Keratinocyte (primary cell): ENCODE data around the gene ID1. TPM values are rescaled to one million over a fixed set of nuclear protein-coding genes. Genes with fewer than 3 reads are reported as not detected.

Experiments
- DNase-seq: peaks from one replicate; pipeline ENCODE4 v3.0.0-alpha.2; 2011; ENCODE audit warnings: low read depth, missing footprints, low spot score
- FAIRE-seq: peaks from 2 replicates; lab custom pipeline; 2011; peaks lifted over from hg19 to GRCh38; lab: Jason Lieb, UNC
- H2AFZ ChIP-seq: 2 replicates; pipeline ENCODE4 v1.6.0; 2012; ENCODE audit warnings: low read length, control low read depth, inconsistent platforms; ENCODE audit not compliant: control insufficient read depth
- H3K27ac ChIP-seq: 2 replicates; pipeline ENCODE4 v1.5.1; 2011; ENCODE audit warnings: low read length; ENCODE audit not compliant: control insufficient read depth, insufficient read depth
- H3K27me3 ChIP-seq: 3 replicates; pipeline ENCODE4 v1.6.0; 2011; ENCODE audit warnings: low read length; ENCODE audit not compliant: control insufficient read depth, insufficient read depth; ENCODE audit errors: extremely low read depth
- H3K36me3 ChIP-seq, 2 experiments: 2 replicates in 1 of 2; 3 replicates in 1 of 2; pipeline ENCODE4 v1.5.1; 2011; ENCODE audit warnings: low read length in 2 of 2, mild to moderate bottlenecking in 1 of 2; ENCODE audit not compliant: control insufficient read depth in 2 of 2, insufficient read depth in 2 of 2; ENCODE audit errors: extremely low read depth in 1 of 2
- H3K4me1 ChIP-seq: 3 replicates; pipeline ENCODE4 v1.5.1; 2011; ENCODE audit warnings: low read length; ENCODE audit not compliant: control insufficient read depth, insufficient read depth; ENCODE audit errors: extremely low read depth
- H3K4me2 ChIP-seq: 3 replicates; pipeline ENCODE4 v1.6.0; 2011; ENCODE audit warnings: low read depth, low read length; ENCODE audit not compliant: control insufficient read depth, insufficient read depth; ENCODE audit errors: extremely low read depth
- H3K4me3 ChIP-seq, 3 experiments: fragments of 200-600 bp in 1 of 3; sonication (generic) in 1 of 3; 2 replicates in 2 of 3; 3 replicates in 1 of 3; pipeline ENCODE4 v1.5.1; 2011 to 2016; ENCODE audit warnings: low read length in 3 of 3, mild to moderate bottlenecking in 3 of 3, control low read depth in 2 of 3, inconsistent platforms in 1 of 3, low read depth in 1 of 3, mixed read lengths in 1 of 3, mixed run types in 1 of 3, moderate library complexity in 1 of 3; ENCODE audit not compliant: control insufficient read depth in 2 of 3, insufficient read depth in 2 of 3; ENCODE audit errors: extremely low read depth in 1 of 3
- H3K79me2 ChIP-seq: 2 replicates; pipeline ENCODE4 v1.6.0; 2012; ENCODE audit warnings: low read length; ENCODE audit not compliant: control insufficient read depth, insufficient read depth
- H3K9ac ChIP-seq: 3 replicates; pipeline ENCODE4 v1.6.0; 2011; ENCODE audit warnings: low read length; ENCODE audit not compliant: control insufficient read depth, insufficient read depth; ENCODE audit errors: extremely low read depth
- H3K9me1 ChIP-seq: 3 replicates; pipeline ENCODE4 v1.6.0; 2011; ENCODE audit warnings: low read length; ENCODE audit not compliant: control insufficient read depth, insufficient read depth; ENCODE audit errors: extremely low read depth
- H3K9me3 ChIP-seq: 2 replicates; pipeline ENCODE4 v1.5.1; 2012; ENCODE audit warnings: low read depth, low read length; ENCODE audit not compliant: control insufficient read depth
- H4K20me1 ChIP-seq: 3 replicates; pipeline ENCODE4 v1.6.0; 2011; ENCODE audit warnings: low read length; ENCODE audit not compliant: control insufficient read depth, insufficient read depth; ENCODE audit errors: extremely low read depth
- CTCF ChIP-seq, 3 experiments: IDR thresholded peaks in 1 of 3; conservative IDR thresholded peaks in 1 of 3; optimal IDR thresholded peaks in 1 of 3; 2 replicates in 2 of 3; 3 replicates in 1 of 3; pipeline versions ENCODE3 to v1.5.1; 2011; ENCODE audit warnings: low read length in 3 of 3, mild to moderate bottlenecking in 3 of 3, moderate library complexity in 2 of 3, control low read depth in 1 of 3, inconsistent platforms in 1 of 3; ENCODE audit not compliant: insufficient read depth in 2 of 3; ENCODE audit errors: extremely low read depth in 1 of 3
- EZH2 ChIP-seq: IDR thresholded peaks from one replicate; pipeline ENCODE4 v1.6.1; 2012; ENCODE audit warnings: inconsistent platforms, mild to moderate bottlenecking, low read length, moderate library complexity
- dilution Hi-C: fragments of 300-500 bp; cut with MboI; formaldehyde crosslinking; loops from one replicate; pipeline ENCODE4 v1.7.0; 2020; ENCODE audit warnings: low sequenced_read_pairs; ENCODE audit not compliant: extremely low pct_ligation_motif_present
- polyA plus RNA-seq, 5 experiments: library from polyadenylated mRNA; depleted of rRNA in 3 of 5; stranded (reverse) in 3 of 5; stranded (forward) in 1 of 5; unstranded in 1 of 5; fragments of >200 nt; gene quantifications; 1 replicate in 1 of 5; 2 replicates in 3 of 5; 3 replicates in 1 of 5; pipeline versions ENCODE4 v1.2.1 to v1.2.3, GENCODE V29; 2011 to 2012; ENCODE audit warnings: missing spikeins in 2 of 5, low read depth in 1 of 5, low replicate concordance in 1 of 5
- small RNA-seq, 3 experiments: library from RNA; depleted of rRNA; stranded (forward); fragments of <200 nt; gene quantifications; one replicate each; pipeline ENCODE3, GENCODE V24; 2012; ENCODE audit warnings: low read depth in 3 of 3, low replicate concordance in 1 of 3; ENCODE audit not compliant: insufficient read length in 3 of 3

ID1 gene
- polyA plus RNA-seq, 1 donor (not counting 4 experiments of a cell fraction or from before 2014, with no cell fraction given) = 24.4 TPM

- Histone ChIP-seq H3K4me1 (no peaks in the 10 kb centered on the region), H4K20me1 (no peaks in the 10 kb centered on the region), H3K9me1 (no peaks in the 10 kb centered on the region), H3K9ac (no peak overlapping the region), H3K36me3 (no peaks in the 10 kb centered on the region), H3K4me2 (no peak overlapping the region), H3K79me2 (no peaks in the 10 kb centered on the region), H3K27ac (no peak overlapping the region), H2AFZ (no peak overlapping the region), H3K27me3 (no peaks in the 10 kb centered on the region), H3K4me3 (no peak overlapping the region), H3K9me3 (no peaks in the 10 kb centered on the region)
- no peak for DNase-seq
- dilution Hi-C loops = no loop called here
- FAIRE-seq = no peak
- TF ChIP-seq EZH2 (no peak), CTCF (optimal IDR thresholded peaks at IDR 0.05 in 1 of 3, IDR thresholded peaks at IDR 0.05 in 1 of 3, conservative IDR thresholded peaks at IDR 0.05 in 1 of 3; ENCODE audit: extremely low read depth in 1 of 3, insufficient read depth in 2 of 3, low read length in 3 of 3) (no peak)
Measured at GRCh38 chr20:31653561-31653960, 48.5 kb downstream of the ID1 start.

GRCh38 chr20:31654534-31654933, 49.4 kb downstream of the ID1 start:
- no peak for DNase-seq
- Histone ChIP-seq H2AFZ (no peak overlapping the region), H3K9me3 (no peaks in the 10 kb centered on the region), H3K79me2 (no peaks in the 10 kb centered on the region), H4K20me1 (no peaks in the 10 kb centered on the region), H3K27ac (no peak overlapping the region), H3K4me3 (no peak overlapping the region), H3K9me1 (no peaks in the 10 kb centered on the region), H3K4me2 (no peak overlapping the region), H3K9ac (no peak overlapping the region), H3K27me3 (no peaks in the 10 kb centered on the region), H3K4me1 (no peaks in the 10 kb centered on the region), H3K36me3 (no peaks in the 10 kb centered on the region)
- no peak for TF ChIP-seq EZH2
- TF ChIP-seq CTCF (optimal IDR thresholded peaks at IDR 0.05 in 1 of 3, IDR thresholded peaks at IDR 0.05 in 1 of 3, conservative IDR thresholded peaks at IDR 0.05 in 1 of 3; ENCODE audit: extremely low read depth in 1 of 3, insufficient read depth in 2 of 3, low read length in 3 of 3) = no peak
- no peak for FAIRE-seq
- dilution Hi-C loops = no loop called here

Small RNA genes lying within 50 kb of the gene (small RNA-seq; reads per million reads assigned to genes)
- 0 reads per million in 3 experiments for gene MIR3193

Other genes starting within 250 kb of the ID1 start
- gene DEFB118, start 236.7 kb upstream of the ID1 start, polyA plus RNA-seq = not detected in 3 replicates
- gene DEFB119, start 214.7 kb upstream of the ID1 start, polyA plus RNA-seq = not detected in 3 replicates
- gene DEFB121, start 199.1 kb upstream of the ID1 start, polyA plus RNA-seq = not detected in 3 replicates
- not detected in 3 replicates for gene DEFB123, start 164.7 kb upstream of the ID1 start, polyA plus RNA-seq
- not detected in 3 replicates for gene DEFB124, start 130.2 kb upstream of the ID1 start, polyA plus RNA-seq
- not detected in 3 replicates for gene REM1, start 130.0 kb upstream of the ID1 start, polyA plus RNA-seq
- gene HM13, start 90.8 kb upstream of the ID1 start, polyA plus RNA-seq = 127 to 175 TPM (median 151 TPM) in 3 replicates
- not detected in 3 replicates for gene COX4I2, start 32.6 kb downstream of the ID1 start, polyA plus RNA-seq
- gene BCL2L1, start 117.6 kb downstream of the ID1 start, polyA plus RNA-seq = 90.0 to 142 TPM (median 109 TPM) in 3 replicates
- 7.1 to 32.5 TPM (median 31.5 TPM) in 3 replicates for gene TPX2, start 134.0 kb downstream of the ID1 start, polyA plus RNA-seq
- 0.02 to 0.05 TPM in 2 of 3 replicates, not detected in the other for gene MYLK2, start 214.1 kb downstream of the ID1 start, polyA plus RNA-seq
- not detected in 3 replicates for gene FOXS1, start 240.3 kb downstream of the ID1 start, polyA plus RNA-seq